CD4-positive, alpha-beta T cell treated with Interleukin-4 for 1 hour (primary cell): Measurements from ENCODE around the gene STAT1.
"Not testable (repeated sequence)": the region's sequence is repeated elsewhere in the genome, so short reads cannot be mapped to it uniquely, and the experiment has no call there.

ENCODE experiments used
- DNase-seq, 2 donors: peaks; one replicate each; pipeline ENCODE4 v3.0.0-alpha.2; 2020 to 2022

Gene STAT1

DNA sequence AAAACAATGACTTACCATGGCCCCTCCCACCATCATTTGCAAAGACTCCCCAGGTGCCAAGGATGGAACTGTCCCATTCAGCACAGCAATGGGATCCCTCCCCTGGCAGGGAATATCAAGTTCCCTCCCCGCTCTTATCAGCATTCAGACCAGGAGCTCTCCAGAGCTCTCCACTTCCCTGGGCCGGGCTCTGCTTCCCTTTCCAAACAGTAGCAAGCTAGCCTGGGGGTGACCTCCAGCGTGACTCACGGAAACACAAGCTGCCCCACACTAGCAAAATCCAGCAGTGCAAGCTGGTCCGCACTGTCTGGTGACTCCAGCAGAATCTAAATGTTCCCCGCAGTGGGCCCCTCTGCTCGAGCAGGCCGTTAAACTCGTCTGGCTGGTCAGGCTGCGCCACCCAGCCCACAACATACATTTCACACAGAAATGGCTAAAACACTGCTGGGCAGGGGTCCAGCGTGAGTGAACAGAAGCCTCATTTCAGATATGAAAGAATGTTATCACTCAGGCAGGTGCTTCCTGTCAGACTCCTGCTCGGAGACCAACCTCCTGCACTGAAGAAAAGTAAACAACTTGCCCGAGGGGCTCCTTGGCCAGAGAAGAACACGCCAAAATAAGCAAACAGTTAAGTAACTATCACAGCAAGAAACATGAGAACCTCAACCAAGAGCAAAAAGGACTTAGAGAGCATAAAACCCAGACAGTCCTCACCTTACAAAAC is 33.9 kb downstream of the STAT1 start:
- DNase-seq = no peak

GRCh38 chr2:190978389-190979053 is 35.5 kb downstream of the STAT1 start:
- DNase-seq = no peak

DNA sequence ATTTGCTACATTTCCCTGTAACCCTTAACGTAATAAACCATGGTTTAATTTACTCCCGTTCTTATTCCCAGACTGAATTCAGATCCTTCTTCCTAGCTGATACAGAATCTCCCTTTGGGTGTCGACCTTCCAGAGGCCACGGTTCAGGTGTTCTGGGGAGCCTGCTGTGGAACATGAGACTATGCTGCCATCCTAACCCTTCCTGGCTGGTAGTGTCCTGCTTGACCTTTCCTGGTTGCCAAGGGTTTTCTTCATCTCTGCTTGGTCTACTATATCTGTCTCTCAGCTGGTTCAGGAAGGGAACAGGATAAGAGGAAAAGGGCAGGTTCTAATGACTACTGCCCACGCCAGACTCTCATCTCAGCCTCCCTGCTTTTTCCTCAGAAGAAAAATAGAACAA is 36.5 kb downstream of the STAT1 start:
- DNase-seq = no peak

GRCh38 chr2:190976521-190976920 is 37.5 kb downstream of the STAT1 start:
- DNase-seq = no peak

DNA sequence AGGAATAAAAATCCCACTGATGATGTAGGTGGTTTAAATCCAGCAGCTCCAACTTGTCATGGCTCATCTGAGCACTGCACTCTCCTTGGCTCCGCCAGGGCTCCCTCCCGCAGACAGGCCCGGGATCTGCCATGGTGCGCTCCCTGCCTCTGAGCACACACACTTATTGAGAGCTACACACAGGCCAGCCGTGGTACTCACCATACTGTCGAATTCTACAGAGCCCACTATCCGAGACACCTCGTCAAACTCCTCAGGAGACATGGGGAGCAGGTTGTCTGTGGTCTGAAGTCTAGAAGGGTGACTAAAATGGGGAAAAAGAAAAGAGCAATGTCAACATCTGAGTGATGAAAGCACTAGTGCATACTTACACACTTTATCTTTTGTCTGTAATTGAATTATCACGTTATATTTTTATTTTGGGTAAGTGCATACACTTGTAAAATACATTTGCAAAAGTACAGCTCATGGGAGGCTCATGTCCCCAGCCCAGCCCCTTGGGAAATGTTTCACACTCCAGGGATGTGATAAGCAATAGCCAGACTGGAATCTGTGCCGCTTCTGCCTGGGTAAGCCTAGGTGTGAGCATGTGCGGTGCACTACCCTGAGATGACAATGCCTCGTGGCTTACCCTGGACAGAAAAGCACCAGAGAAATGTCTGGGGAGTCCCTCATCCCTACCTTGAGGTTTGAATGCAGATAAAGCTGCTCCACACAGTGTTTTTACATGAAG is 39.2 kb downstream of the STAT1 start:
- no peak for DNase-seq

DNA sequence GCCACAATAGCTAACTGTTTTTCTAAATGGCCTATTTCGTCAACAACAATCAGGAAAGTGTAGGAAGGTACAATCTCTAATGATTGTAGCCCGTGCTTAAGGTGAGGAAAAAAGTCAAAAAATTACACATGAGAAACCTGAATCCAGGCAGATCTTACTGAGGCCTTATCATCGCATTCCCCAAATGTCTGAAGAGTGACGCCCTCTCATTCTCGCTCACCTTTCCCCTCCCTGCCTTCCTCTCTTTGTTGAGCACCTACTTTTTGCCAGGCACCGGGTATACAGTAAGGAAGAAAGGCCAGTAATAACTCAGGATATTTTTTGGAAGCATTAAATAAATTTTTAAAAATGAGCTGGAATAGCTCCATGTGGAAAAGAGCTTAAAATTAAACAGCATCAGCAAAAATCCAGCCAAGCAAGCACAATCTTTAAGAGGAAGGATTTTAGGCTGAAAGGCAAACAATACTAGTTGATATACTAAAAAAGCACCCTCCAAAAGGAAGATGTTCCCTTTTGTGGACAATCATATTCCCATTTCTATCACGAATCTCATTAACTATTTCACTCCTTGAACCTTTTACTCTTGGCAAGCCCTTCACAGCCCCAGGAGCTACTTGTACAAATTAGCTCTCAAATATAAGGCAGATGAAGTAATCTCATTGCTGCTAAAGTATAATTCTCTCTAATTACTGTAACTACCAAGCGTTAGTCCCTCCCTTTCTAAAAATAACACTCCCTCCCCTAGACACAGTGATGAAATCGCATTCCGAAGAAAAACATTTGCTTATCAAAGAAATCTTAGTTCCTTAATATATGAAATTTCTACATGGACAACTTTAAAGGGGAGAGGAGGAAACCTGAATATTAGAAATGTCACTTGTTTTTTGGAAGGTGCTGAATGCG is 40.0 kb downstream of the STAT1 start:
- no peak for DNase-seq

- DNase-seq = no peak
These were observed 40.7 kb downstream of the STAT1 start for GRCh38 chr2:190973262-190973661.

DNA sequence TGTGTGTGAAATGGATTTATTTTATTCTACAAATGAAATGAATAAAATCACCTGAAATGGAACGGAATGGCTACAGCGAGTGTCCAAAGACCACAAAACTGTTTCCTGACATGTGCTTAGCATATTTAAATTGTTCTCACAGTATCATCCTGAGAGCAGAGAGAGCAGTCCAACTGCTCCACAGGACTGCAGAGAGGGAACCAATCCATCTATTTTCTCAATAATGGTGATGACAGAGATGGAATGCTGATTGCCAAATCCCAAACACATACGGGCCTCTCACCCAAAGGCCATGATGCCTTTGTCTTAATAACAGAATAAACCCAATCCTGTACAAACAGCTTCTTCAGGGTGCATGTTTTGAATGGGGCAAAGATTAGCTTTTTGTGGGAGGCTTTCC is 41.1 kb downstream of the STAT1 start:
- DNase-seq = no peak

DNA sequence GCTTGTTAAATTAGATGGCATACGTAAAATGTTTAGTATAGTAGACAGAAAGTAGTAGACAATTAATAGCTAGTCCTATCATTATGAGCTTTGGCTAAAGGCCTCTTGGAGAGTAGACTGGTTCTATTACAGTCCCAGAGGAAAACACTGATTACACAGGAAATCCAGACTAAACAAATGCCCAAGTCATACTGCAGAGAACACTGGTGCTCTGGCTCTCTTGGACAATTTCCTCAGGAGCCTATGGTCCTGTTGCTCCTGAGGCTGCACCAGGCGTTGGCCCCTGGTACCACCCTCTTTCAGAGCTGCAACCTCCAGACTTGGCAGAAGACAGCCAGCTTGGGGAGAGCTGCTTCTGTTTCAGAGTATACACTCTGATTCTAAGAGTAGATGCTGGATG is 41.8 kb downstream of the STAT1 start:
- no peak for DNase-seq

GRCh38 chr2:190970873-190971506 is 43.0 kb downstream of the STAT1 start:
- no peak for DNase-seq

GRCh38 chr2:190970160-190970559 is 43.8 kb downstream of the STAT1 start:
- DNase-seq = no peak

GRCh38 chr2:190968522-190968921 is 45.4 kb downstream of the STAT1 start:
- no peak for DNase-seq

- no peak for DNase-seq
These were observed 48.3 kb downstream of the STAT1 start for GRCh38 chr2:190965580-190966222.

DNA sequence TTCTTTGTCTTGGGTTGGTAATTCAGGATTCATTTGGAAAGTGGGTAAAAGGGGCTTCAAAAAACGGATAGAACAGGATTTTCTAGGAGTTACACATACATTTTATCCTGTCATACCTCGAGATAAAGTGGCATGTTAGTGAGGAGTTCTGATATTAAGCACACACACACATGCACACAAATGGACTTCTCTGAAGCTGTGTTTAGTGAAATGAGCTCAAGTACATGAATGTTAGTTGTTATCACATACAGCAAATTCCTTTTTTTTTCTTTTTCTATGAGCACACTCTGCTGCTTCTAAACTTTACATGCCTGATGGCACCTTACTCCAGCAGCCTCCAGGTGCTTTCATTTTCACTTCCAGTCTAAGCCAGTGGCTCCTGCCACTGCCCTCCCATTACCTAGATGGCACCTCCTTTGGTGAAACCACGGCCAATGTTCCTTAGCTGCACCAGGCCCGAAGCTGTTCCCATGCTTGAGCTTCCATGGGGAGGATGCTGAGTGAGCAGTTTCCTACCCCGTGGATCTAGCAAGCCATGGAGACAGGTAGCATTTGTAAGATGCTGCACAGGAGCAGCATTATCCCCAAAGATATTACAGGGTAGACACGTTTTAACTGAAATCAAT is 49.7 kb downstream of the STAT1 start:
- peak in 1 of 2 donors; percentile 17 for DNase-seq

DNA sequence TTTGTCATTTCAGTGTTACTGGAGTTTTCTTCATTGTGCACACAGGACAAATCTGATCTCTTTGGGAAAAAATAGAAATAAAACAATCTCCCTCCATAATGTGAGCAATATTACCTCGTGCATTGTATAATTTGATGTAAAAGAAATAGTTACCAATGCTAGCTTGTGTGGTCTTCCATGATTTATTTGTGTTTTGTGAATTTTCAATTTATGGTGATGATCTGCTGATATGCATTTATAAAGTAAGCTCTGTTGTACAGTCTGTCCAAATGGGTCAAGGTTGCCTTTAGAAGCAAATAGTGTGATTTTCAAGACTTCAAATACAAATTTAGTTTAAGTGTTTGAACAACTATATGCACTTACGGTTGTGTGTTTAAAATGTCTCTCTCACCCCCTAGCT is 50.9 kb downstream of the STAT1 start:
- DNase-seq = no peak

DNA sequence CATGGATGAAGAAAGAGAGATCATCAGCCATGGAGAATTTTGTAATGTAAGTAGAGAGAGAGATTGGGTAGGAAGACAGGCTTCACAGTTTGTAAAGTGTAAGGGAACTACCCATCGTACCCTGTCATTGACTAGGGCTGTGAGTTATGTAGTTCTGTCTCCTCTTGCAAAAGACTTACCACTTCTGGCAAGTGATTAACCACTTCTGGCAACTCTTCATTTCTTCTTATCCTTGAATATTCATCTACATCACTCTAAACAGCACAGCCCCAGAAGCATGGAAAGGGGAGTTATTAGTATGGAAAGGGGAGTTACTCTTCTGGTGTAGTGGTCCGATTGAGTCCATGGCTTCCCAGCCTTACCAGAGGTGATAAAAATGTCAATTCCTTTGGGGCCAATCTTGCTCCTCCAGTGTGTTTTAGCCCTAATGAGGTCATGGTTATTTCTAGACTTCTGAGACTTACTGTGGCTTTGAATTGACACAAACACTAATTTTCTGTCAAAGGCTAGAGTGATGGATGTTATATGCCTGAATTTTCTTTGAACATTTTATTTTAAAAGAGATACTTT is 52.0 kb downstream of the STAT1 start:
- DNase-seq = no peak

- not testable (repeated sequence) for DNase-seq
These were observed 52.9 kb downstream of the STAT1 start for GRCh38 chr2:190961117-190961516.

DNA sequence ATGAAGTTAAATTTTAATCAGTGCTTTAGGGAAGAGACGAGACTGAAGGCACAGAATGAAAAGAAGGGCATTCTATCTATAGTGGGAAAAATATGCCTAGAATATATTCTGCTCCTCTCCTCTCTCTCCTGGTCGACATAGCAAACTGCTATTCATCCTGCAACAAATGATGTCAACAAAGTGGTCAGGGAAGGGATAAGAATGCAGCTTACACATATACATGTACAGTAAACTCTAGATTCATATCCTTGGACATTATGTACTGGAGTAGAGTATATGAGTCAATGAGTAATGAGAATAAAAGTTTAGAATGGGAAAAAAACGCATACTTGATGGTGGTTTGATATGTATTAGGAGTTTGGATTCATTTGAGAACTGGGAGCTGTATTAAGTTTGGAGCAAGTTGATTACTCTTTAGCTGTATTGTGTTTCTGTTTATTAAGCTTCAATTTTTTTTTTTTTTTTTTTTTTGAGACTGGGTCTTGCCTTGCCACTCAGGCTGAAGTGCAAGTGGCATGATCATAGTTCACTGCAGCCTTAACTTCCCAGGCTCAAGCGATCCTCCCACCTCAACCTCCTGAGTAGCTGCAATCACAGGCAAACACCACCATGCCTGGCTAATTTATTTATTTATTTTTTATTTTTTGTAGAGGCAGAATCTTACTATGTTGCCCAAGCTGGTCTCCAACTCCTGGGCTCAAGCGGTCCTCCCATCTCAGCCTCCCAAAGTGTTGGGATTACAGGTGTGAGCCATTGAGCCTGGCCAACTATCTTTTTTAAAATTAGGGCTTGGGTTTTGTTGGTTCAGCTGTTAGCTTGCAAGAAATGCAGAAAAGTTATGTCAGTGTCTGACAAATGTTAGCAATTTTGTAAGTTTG is 53.8 kb downstream of the STAT1 start:
- DNase-seq = no peak

DNA sequence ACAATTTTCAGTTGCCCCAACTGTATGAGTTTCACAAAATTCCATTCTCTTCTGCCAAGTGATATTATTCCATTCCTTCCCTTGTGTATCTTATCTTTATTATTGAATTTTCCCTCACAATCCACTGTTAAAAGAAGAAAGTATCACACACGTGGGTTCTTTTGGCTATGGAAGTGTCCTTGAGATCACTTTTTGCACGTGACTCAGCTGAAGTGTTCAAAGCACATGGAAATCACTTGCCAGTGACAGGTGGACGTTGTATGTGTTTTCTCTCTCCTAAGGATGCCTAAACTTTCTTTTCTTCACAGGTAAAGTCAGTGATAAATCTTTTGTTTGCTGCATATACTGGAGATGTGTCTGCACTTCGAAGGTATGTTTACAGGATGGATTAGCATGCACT is 60.7 kb downstream of the STAT1 start:
- no peak for DNase-seq

DNA sequence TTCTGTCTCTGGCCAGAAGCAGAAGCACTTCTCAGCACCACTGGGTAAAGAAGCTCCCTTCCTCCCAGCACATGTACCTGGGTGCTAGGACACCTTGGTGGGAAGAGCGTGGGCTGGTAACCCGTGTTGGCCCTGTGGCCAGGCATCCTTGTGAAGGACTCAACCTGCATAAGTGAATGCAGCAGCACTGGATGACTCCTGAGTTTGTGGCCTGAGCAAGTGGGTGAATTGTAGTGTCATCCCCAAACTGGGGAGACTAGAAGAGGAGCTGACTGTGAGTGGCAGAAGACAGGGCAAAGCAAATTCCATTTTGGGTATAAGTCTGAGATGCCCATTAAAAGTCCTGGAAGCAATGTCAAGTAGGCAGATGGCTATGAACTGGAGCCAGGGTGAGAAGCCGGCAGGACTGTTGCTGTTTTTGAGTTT is 63.4 kb downstream of the STAT1 start:
- no peak for DNase-seq
